HG02759 (cell line): ENCODE results near the gene KIF18B.

Experiments
- ATAC-seq: cut with Tn5 transposase; IDR thresholded peaks from one replicate; pipeline ENCODE4 v1.9.1; 2021; ENCODE audit warnings: mild to moderate bottlenecking, moderate library complexity; ENCODE audit not compliant: unreplicated experiment

The KIF18B gene

GRCh38 chr17:44921122-44921882, 26.3 kb downstream of the KIF18B start:
- no peak for ATAC-seq

GRCh38 chr17:44920565-44920940, 27.0 kb downstream of the KIF18B start:
- ATAC-seq = no peak

- peak; percentile 77 for ATAC-seq
Measured at GRCh38 chr17:44919885-44920564, 27.5 kb downstream of the KIF18B start.

GRCh38 chr17:44919411-44919810, 28.2 kb downstream of the KIF18B start:
- no peak for ATAC-seq

GRCh38 chr17:44918006-44918405, 29.6 kb downstream of the KIF18B start:
- ATAC-seq = no peak

GRCh38 chr17:44917456-44917855, 30.1 kb downstream of the KIF18B start:
- ATAC-seq = no peak

GRCh38 chr17:44916781-44917241, 30.8 kb downstream of the KIF18B start:
- no peak for ATAC-seq

- no peak for ATAC-seq
Measured at GRCh38 chr17:44915862-44916780, 31.5 kb downstream of the KIF18B start.

- ATAC-seq = no peak
Measured at GRCh38 chr17:44915321-44915726, 32.2 kb downstream of the KIF18B start, which contains the start of gene GFAP. Gene GFAP, minus strand, starts transcription at chr17:44915500. Its CDS starts 14 bp downstream, at chr17:44915486.

- ATAC-seq = no peak
Measured at GRCh38 chr17:44914698-44915271, 32.8 kb downstream of the KIF18B start.

- ATAC-seq = no peak
Measured at GRCh38 chr17:44914148-44914547, 33.4 kb downstream of the KIF18B start.

GRCh38 chr17:44913676-44914075, 33.9 kb downstream of the KIF18B start:
- ATAC-seq = no peak

- no peak for ATAC-seq
Measured at GRCh38 chr17:44912763-44913544, 34.6 kb downstream of the KIF18B start.

- ATAC-seq = no peak
Measured at GRCh38 chr17:44911133-44912001, 36.2 kb downstream of the KIF18B start.

- no peak for ATAC-seq
Measured at GRCh38 chr17:44910231-44911106, 37.1 kb downstream of the KIF18B start.

GRCh38 chr17:44909681-44910144, 37.9 kb downstream of the KIF18B start:
- ATAC-seq = no peak

- ATAC-seq = no peak
Measured at GRCh38 chr17:44908761-44909326, 38.7 kb downstream of the KIF18B start.
